ENCODE data around the gene CAMKMT. TPM values are rescaled to one million over a fixed set of nuclear protein-coding genes. Genes with fewer than 3 reads are reported as not detected.

CAMKMT gene
- total and polyA plus RNA-seq, 2 experiments from 2014 or later: 26.5 to 29.5 TPM

- no peak overlapping the region for H2AFZ ChIP-seq
- H3K4me3 ChIP-seq: no peak overlapping the region
- Mint-ChIP-seq H3K27ac (no peak overlapping the region), H3K4me1 (peaks cover 2% of the 10 kb centered on the region; the same call in 2 of the 3 replicates), H3K36me3 (ENCODE audit: low read depth) (no peaks in the 10 kb centered on the region), H3K9me3 (no peaks in the 10 kb centered on the region), H3K4me3 (no peak overlapping the region), H3K27me3 (ENCODE audit: insufficient read depth, low read depth, poor library complexity) (peaks cover 3% of the 10 kb centered on the region)
- H4K20me1 ChIP-seq (replicated peaks; ENCODE audit: insufficient read depth): no peaks in the 10 kb centered on the region
- H3K4me1 ChIP-seq (ENCODE audit: insufficient read depth): no peaks in the 10 kb centered on the region
- no peak for TF ChIP-seq ZNF331 (CRISPR knock-in tag; IDR thresholded peaks at IDR 0.05; ENCODE audit: low read depth)
- no peak for TF ChIP-seq JUNB (IDR thresholded peaks at IDR 0.05; ENCODE audit: unreplicated experiment)
- no peak for TF ChIP-seq ZNF462 (CRISPR knock-in tag; IDR thresholded peaks at IDR 0.05)
- TF ChIP-seq EZH2 (IDR thresholded peaks at IDR 0.05; ENCODE audit: low read depth, unreplicated experiment): no peak
- no peak for TF ChIP-seq CTCF (conservative IDR thresholded peaks at IDR 0.05; ENCODE audit: low read depth in 2 of 2)
- TF ChIP-seq, protein P1, sequence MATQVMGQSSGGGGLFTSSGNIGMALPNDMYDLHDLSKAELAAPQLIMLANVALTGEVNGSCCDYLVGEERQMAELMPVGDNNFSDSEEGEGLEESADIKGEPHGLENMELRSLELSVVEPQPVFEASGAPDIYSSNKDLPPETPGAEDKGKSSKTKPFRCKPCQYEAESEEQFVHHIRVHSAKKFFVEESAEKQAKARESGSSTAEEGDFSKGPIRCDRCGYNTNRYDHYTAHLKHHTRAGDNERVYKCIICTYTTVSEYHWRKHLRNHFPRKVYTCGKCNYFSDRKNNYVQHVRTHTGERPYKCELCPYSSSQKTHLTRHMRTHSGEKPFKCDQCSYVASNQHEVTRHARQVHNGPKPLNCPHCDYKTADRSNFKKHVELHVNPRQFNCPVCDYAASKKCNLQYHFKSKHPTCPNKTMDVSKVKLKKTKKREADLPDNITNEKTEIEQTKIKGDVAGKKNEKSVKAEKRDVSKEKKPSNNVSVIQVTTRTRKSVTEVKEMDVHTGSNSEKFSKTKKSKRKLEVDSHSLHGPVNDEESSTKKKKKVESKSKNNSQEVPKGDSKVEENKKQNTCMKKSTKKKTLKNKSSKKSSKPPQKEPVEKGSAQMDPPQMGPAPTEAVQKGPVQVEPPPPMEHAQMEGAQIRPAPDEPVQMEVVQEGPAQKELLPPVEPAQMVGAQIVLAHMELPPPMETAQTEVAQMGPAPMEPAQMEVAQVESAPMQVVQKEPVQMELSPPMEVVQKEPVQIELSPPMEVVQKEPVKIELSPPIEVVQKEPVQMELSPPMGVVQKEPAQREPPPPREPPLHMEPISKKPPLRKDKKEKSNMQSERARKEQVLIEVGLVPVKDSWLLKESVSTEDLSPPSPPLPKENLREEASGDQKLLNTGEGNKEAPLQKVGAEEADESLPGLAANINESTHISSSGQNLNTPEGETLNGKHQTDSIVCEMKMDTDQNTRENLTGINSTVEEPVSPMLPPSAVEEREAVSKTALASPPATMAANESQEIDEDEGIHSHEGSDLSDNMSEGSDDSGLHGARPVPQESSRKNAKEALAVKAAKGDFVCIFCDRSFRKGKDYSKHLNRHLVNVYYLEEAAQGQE (IDR thresholded peaks at IDR 0.05; ENCODE audit: unreplicated experiment): no peak
- no peak for TF ChIP-seq EZH2phosphoT487 (IDR thresholded peaks at IDR 0.05; ENCODE audit: unreplicated experiment)
- no peak for TF ChIP-seq NANOG (IDR thresholded peaks at IDR 0.05; ENCODE audit: borderline replicate concordance)
- H3K36me3 ChIP-seq (ENCODE audit: insufficient read depth): no peaks in the 10 kb centered on the region
- H3K27ac ChIP-seq (ENCODE audit: low read depth): no peak overlapping the region
- DNase-seq (ENCODE audit: low spot score): no peak
- H3K9me2 ChIP-seq (ENCODE audit: insufficient read depth): no peaks in the 10 kb centered on the region
- H3K79me2 ChIP-seq (replicated peaks; ENCODE audit: insufficient read depth): no peaks in the 10 kb centered on the region
- ATAC-seq: no peak
- H3K4me2 ChIP-seq: no peak overlapping the region
- no peaks in the 10 kb centered on the region for H3F3A ChIP-seq (replicated peaks; ENCODE audit: low read depth)
- no peaks in the 10 kb centered on the region for H3K27me3 ChIP-seq (ENCODE audit: insufficient read depth)
Measured at GRCh38 chr2:44579837-44580230, 218.1 kb downstream of the CAMKMT start.

Measured in GM23338 (cell line).